HepG2 (cell line): Measurements from ENCODE around the gene VPS13D. TPM values are rescaled to one million over a fixed set of nuclear protein-coding genes. Genes with fewer than 3 reads are reported as not detected.
A peak's percentile ranks its signal among the peaks of the same experiment; 100 is the strongest.

ENCODE experiments used
- ATAC-seq: fragments of 200-7000 bp; cut with Tn5 transposase; 3 replicates; pipeline ENCODE4 v1.9.1; 2020; ENCODE audit warnings: mild to moderate bottlenecking, moderate library complexity
- BruUV-seq: library from RNA; stranded (reverse); fragments of 400-500 nt; replicated peaks from 2 replicates; lab custom pipeline; 2021; lab: Mats Ljungman, UMichigan
- CTCF ChIA-PET: fragments of 300-600 bp; formaldehyde crosslinking; extraction: SDS; loops from one replicate; lab custom pipeline; 2021; ENCODE audit warnings: low total read pairs, inconsistent platforms, low intra/inter-chr PET ratio; lab: Yijun Ruan, JAX
- POLR2A ChIA-PET: fragments of 350-600 bp; sonication (Branson Sonifier 250); formaldehyde crosslinking; loops from one replicate; lab custom pipeline; 2020; ENCODE audit warnings: antibody characterized with exemption, inconsistent platforms; lab: Yijun Ruan, JAX
- DNase-seq: peaks from one replicate; pipeline ENCODE4 v3.0.0-alpha.2; 2015; ENCODE audit warnings: low spot score
- FAIRE-seq: peaks from 3 replicates; lab custom pipeline; 2011; peaks lifted over from hg19 to GRCh38; lab: Jason Lieb, UNC
- H2AFZ ChIP-seq: one replicate; pipeline ENCODE4 v1.6.1; 2011; ENCODE audit warnings: low read length, inconsistent platforms
- H3K27ac ChIP-seq: fragments of 300-600 bp; 3 replicates; pipeline ENCODE4 v1.8.0; 2011; ENCODE audit warnings: mixed run types, mild to moderate bottlenecking, mixed read lengths, low read length, inconsistent platforms; ENCODE audit not compliant: insufficient read depth; ENCODE audit errors: extremely low read length
- H3K27me3 ChIP-seq, 2 experiments: fragments of 200-600 bp in 1 of 2; 2 replicates in 1 of 2; 3 replicates in 1 of 2; pipeline versions ENCODE4 v1.6.0 to v1.8.0; 2011; ENCODE audit warnings: low read length in 2 of 2, mild to moderate bottlenecking in 2 of 2, moderate library complexity in 2 of 2, inconsistent platforms in 1 of 2; ENCODE audit not compliant: insufficient read depth in 2 of 2, control insufficient read depth in 1 of 2
- H3K36me3 ChIP-seq, 2 experiments: fragments of 200-600 bp in 1 of 2; replicated peaks in 1 of 2; 2 replicates in 1 of 2; 3 replicates in 1 of 2; pipeline versions ENCODE4 v1.5.1 to v1.8.0; 2011; ENCODE audit warnings: low read length in 2 of 2, inconsistent platforms in 1 of 2; ENCODE audit not compliant: insufficient read depth in 2 of 2, control insufficient read depth in 1 of 2
- H3K4me1 ChIP-seq: 2 replicates; pipeline ENCODE4 v1.5.1; 2012; ENCODE audit warnings: low read length, inconsistent platforms; ENCODE audit not compliant: insufficient read depth
- H3K4me2 ChIP-seq: 2 replicates; pipeline ENCODE4 v1.6.0; 2011; ENCODE audit warnings: low read depth, low read length, inconsistent platforms
- H3K4me3 ChIP-seq, 3 experiments: fragments of 200-600 bp in 1 of 3; sonication (generic), shearing (Covaris generic) in 1 of 3; replicated peaks in 1 of 3; 2 replicates each; pipeline ENCODE4 v1.5.1; 2011 to 2016; ENCODE audit warnings: low read length in 3 of 3, inconsistent platforms in 2 of 3, low read depth in 2 of 3, mild to moderate bottlenecking in 2 of 3, control low read depth in 1 of 3, mixed read lengths in 1 of 3; ENCODE audit not compliant: insufficient read depth in 1 of 3
- H3K79me2 ChIP-seq: one replicate; pipeline ENCODE4 v1.6.1; 2011; ENCODE audit warnings: low read length, inconsistent platforms; ENCODE audit not compliant: insufficient read depth
- H3K9ac ChIP-seq: 2 replicates; pipeline ENCODE4 v1.6.0; 2011; ENCODE audit warnings: mild to moderate bottlenecking, low read depth, low read length, inconsistent platforms; ENCODE audit not compliant: insufficient read depth
- H3K9me3 ChIP-seq: 2 replicates; pipeline ENCODE4 v1.5.1; 2012; ENCODE audit warnings: mild to moderate bottlenecking, low read length
- H4K20me1 ChIP-seq: 2 replicates; pipeline ENCODE4 v1.6.0; 2011; ENCODE audit warnings: inconsistent platforms, mild to moderate bottlenecking, low read length, moderate library complexity; ENCODE audit not compliant: insufficient read depth
- IRF9 ChIP-seq: sonication (generic); formaldehyde crosslinking; IDR thresholded peaks from 2 replicates; pipeline ENCODE4 v1.8.0; 2022; ENCODE audit warnings: missing genetic modification reagents, mild to moderate bottlenecking, borderline replicate concordance
- ZNF615 ChIP-seq: sonication (generic); formaldehyde crosslinking; IDR thresholded peaks from 2 replicates; pipeline ENCODE4 v1.5.0; 2020; ENCODE audit warnings: mild to moderate bottlenecking, missing genetic modification reagents, borderline replicate concordance
- WGBS: methylation state at CpG from one replicate; pipeline ENCODE4 v1.1.6; 2017; ENCODE audit warnings: low lambda C conversion rate; 5-methylcytosine and 5-hydroxymethylcytosine counted together
- in situ Hi-C: cut with HindIII; loops from 2 replicates; pipeline ENCODE4 v1.10.0; 2017; ENCODE audit warnings: low pct_unique_long_range_greater_than_20kb; ENCODE audit not compliant: extremely low pct_ligation_motif_present
- intact Hi-C: fragments of 100-400 bp; cut with micrococcal nuclease; formaldehyde crosslinking; loops from one replicate; pipeline ENCODE4 v1.10.0; 2022; ENCODE audit not compliant: unreplicated experiment
- polyA plus RNA-seq, 8 experiments: library from polyadenylated mRNA; depleted of rRNA in 3 of 8; stranded (reverse) in 7 of 8; unstranded in 1 of 8; fragments of >200 nt; fragmentation: Illumina TruSeq in 4 of 8; extraction: Trizol in 4 of 8; gene quantifications; 2 replicates each; pipeline versions ENCODE4 v1.2.1 to v1.2.3, GENCODE V29; 2011 to 2016; ENCODE audit warnings: low read depth in 4 of 8, missing spikeins in 1 of 8, mixed read lengths in 1 of 8; ENCODE audit not compliant: insufficient read depth in 1 of 8
- total RNA-seq, 5 experiments: library from RNA; depleted of rRNA; stranded (reverse); fragments of >200 nt; fragmentation: Illumina TruSeq; extraction: Trizol; gene quantifications; 2 replicates each; pipeline ENCODE4 v1.2.3, GENCODE V29; 2016; ENCODE audit warnings: low read depth in 1 of 5
- TF ChIP-seq, protein P1 (sequence below): sonication (generic); formaldehyde crosslinking; IDR thresholded peaks from 2 replicates; pipeline ENCODE4 v1.5.0; 2020; ENCODE audit warnings: mild to moderate bottlenecking, missing genetic modification reagents
- TF ChIP-seq, protein P2 (sequence below): sonication (generic); formaldehyde crosslinking; IDR thresholded peaks from 2 replicates; pipeline ENCODE4 v1.4.0; 2020; ENCODE audit warnings: missing genetic modification reagents

Gene VPS13D
- total and polyA plus RNA-seq, 2 of the 13 experiments (the other 11 are each of a cell fraction or from before 2014, with no cell fraction given) = 8.6 to 13.9 TPM

- Histone ChIP-seq H3K4me3 (no peak overlapping the region), H4K20me1 (no peaks in the 10 kb centered on the region), H2AFZ (no peak overlapping the region), H3K27me3 (peaks cover 2 to 26% of the 10 kb centered on the region in 2 experiments; a peak in 2 of 5 replicates), H3K4me1 (peaks cover 62% of the 10 kb centered on the region), H3K36me3 (no peaks in the 10 kb centered on the region), H3K27ac (no peak overlapping the region), H3K9ac (no peak overlapping the region), H3K9me3 (no peaks in the 10 kb centered on the region), H3K4me2 (no peak overlapping the region), H3K79me2 (no peaks in the 10 kb centered on the region)
- no peak for DNase-seq
- ChIA-PET POLR2A (interaction anchor here (1.7 to 6.3 kb wide), 2 partner anchors 16 to 72 kb away, joined by 7 to 50 read pairs; no protein-coding TSS in a partner anchor), CTCF (no interaction called here)
- no TSS peak for BruUV-seq
- no peak for ATAC-seq
- intact Hi-C loops = no loop called here
- FAIRE-seq = no peak
- in situ Hi-C loops = no loop called here
- 47% methylated on average over 9 of the region's 9 CpGs for WGBS
- TF ChIP-seq, protein P1, sequence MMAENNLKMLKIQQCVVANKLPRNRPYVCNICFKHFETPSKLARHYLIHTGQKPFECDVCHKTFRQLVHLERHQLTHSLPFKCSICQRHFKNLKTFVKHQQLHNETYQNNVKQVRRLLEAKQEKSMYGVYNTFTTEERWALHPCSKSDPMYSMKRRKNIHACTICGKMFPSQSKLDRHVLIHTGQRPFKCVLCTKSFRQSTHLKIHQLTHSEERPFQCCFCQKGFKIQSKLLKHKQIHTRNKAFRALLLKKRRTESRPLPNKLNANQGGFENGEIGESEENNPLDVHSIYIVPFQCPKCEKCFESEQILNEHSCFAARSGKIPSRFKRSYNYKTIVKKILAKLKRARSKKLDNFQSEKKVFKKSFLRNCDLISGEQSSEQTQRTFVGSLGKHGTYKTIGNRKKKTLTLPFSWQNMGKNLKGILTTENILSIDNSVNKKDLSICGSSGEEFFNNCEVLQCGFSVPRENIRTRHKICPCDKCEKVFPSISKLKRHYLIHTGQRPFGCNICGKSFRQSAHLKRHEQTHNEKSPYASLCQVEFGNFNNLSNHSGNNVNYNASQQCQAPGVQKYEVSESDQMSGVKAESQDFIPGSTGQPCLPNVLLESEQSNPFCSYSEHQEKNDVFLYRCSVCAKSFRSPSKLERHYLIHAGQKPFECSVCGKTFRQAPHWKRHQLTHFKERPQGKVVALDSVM (CRISPR knock-in tag) = peak; percentile 62
- TF ChIP-seq IRF9 (CRISPR knock-in tag) (no peak), ZNF615 (no peak)
- TF ChIP-seq, protein P2, sequence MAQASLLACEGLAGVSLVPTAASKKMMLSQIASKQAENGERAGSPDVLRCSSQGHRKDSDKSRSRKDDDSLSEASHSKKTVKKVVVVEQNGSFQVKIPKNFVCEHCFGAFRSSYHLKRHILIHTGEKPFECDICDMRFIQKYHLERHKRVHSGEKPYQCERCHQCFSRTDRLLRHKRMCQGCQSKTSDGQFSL (CRISPR knock-in tag) = no peak
Observed at GRCh38 chr1:12542616-12543592, 313.1 kb downstream of the VPS13D start.
